IMR-90 (cell line): ENCODE results near the gene SELENOO. TPM values are rescaled to one million over a fixed set of nuclear protein-coding genes. Genes with fewer than 3 reads are reported as not detected.

Experiments used
- ATAC-seq: fragments of 200-7000 bp; cut with Tn5 transposase; 2 replicates; pipeline ENCODE4 v1.9.1; 2020; ENCODE audit warnings: low read depth, mild to moderate bottlenecking, moderate library complexity
- BruUV-seq: library from RNA; stranded (reverse); fragments of 400-500 nt; replicated peaks from 2 replicates; lab custom pipeline; 2021; lab: Mats Ljungman, UMichigan
- CTCF ChIA-PET: fragments of 300-600 bp; formaldehyde crosslinking; extraction: SDS; loops from one replicate; lab custom pipeline; 2021; ENCODE audit warnings: antibody characterized with exemption; lab: Yijun Ruan, JAX
- POLR2A ChIA-PET: fragments of 300-600 bp; sonication (Branson Sonifier 250); formaldehyde crosslinking; loops from one replicate; lab custom pipeline; 2022; ENCODE audit warnings: antibody characterized with exemption; ENCODE audit not compliant: unreplicated experiment; lab: Charles Lee
- DNase-seq: peaks from one replicate; pipeline ENCODE4 v3.0.0; 2013
- H2AFZ ChIP-seq: replicated peaks from 2 replicates; pipeline ENCODE3; 2013; ENCODE audit warnings: low read length, mild to moderate bottlenecking; ENCODE audit not compliant: poor library complexity
- H2AK5ac ChIP-seq: 2 replicates; pipeline ENCODE4 v1.6.1; 2013; ENCODE audit warnings: low read depth, low read length, inconsistent platforms
- H2AK9ac ChIP-seq: replicated peaks from 2 replicates; pipeline ENCODE3; 2013; ENCODE audit warnings: mild to moderate bottlenecking, low read depth, low read length, moderate library complexity; ENCODE audit not compliant: poor library complexity
- H2BK120ac ChIP-seq: 2 replicates; pipeline ENCODE4 v1.6.1; 2013; ENCODE audit warnings: low read depth, low read length, inconsistent platforms
- H2BK15ac ChIP-seq: 3 replicates; pipeline ENCODE4 v1.6.1; 2013; ENCODE audit warnings: low read depth, low read length, inconsistent platforms
- H2BK20ac ChIP-seq: 2 replicates; pipeline ENCODE4 v1.6.1; 2013; ENCODE audit warnings: low read depth, mild to moderate bottlenecking, inconsistent platforms, low read length, moderate library complexity
- H2BK5ac ChIP-seq: 2 replicates; pipeline ENCODE4 v1.6.1; 2013; ENCODE audit warnings: mild to moderate bottlenecking, low read depth, low read length, inconsistent platforms; ENCODE audit not compliant: poor library complexity, severe bottlenecking
- H3K14ac ChIP-seq: replicated peaks from 2 replicates; pipeline ENCODE4 v1.6.1; 2013; ENCODE audit warnings: low read depth, low read length, inconsistent platforms
- H3K18ac ChIP-seq: 2 replicates; pipeline ENCODE4 v1.6.1; 2013; ENCODE audit warnings: low read depth, low read length, control low read depth
- H3K23ac ChIP-seq: 2 replicates; pipeline ENCODE4 v1.6.1; 2013; ENCODE audit warnings: low read depth, low read length, inconsistent platforms
- H3K27ac ChIP-seq: 2 replicates; pipeline ENCODE4 v1.5.1; 2013; ENCODE audit warnings: mild to moderate bottlenecking, control low read depth, low read length; ENCODE audit not compliant: insufficient read depth
- H3K27me3 ChIP-seq: 2 replicates; pipeline ENCODE4 v1.6.1; 2013; ENCODE audit warnings: low read length; ENCODE audit not compliant: control insufficient read depth, insufficient read depth
- H3K36me3 ChIP-seq: 2 replicates; pipeline ENCODE4 v1.6.1; 2013; ENCODE audit warnings: low read length, mixed read lengths; ENCODE audit not compliant: control insufficient read depth, insufficient read depth
- H3K4ac ChIP-seq: 2 replicates; pipeline ENCODE4 v1.6.1; 2013; ENCODE audit warnings: low read depth, low read length, inconsistent platforms
- H3K4me1 ChIP-seq: 2 replicates; pipeline ENCODE4 v1.6.1; 2013; ENCODE audit warnings: low read length, mixed read lengths; ENCODE audit not compliant: control insufficient read depth, insufficient read depth
- H3K4me2 ChIP-seq: 2 replicates; pipeline ENCODE4 v1.6.1; 2013; ENCODE audit warnings: low read depth, mild to moderate bottlenecking, control low read depth, low read length, moderate library complexity
- H3K4me3 ChIP-seq: 2 replicates; pipeline ENCODE4 v1.5.1; 2013; ENCODE audit warnings: low read depth, mild to moderate bottlenecking, control low read depth, low read length, moderate library complexity; ENCODE audit not compliant: insufficient read depth
- H3K56ac ChIP-seq: 2 replicates; pipeline ENCODE4 v1.6.1; 2013; ENCODE audit warnings: low read length, inconsistent platforms; ENCODE audit not compliant: insufficient read depth; ENCODE audit errors: extremely low read depth
- H3K79me1 ChIP-seq, 2 experiments: 2 replicates each; pipeline ENCODE4 v1.6.1; 2013; ENCODE audit warnings: low read length in 2 of 2, inconsistent platforms in 1 of 2, low read depth in 1 of 2
- H3K9ac ChIP-seq: 2 replicates; pipeline ENCODE4 v1.6.1; 2013; ENCODE audit warnings: low read depth, low read length, control low read depth
- H3K9me1 ChIP-seq: 2 replicates; pipeline ENCODE4 v1.6.1; 2013; ENCODE audit warnings: low read length, inconsistent platforms; ENCODE audit not compliant: insufficient read depth
- H3K9me3 ChIP-seq: 2 replicates; pipeline ENCODE4 v1.6.1; 2013; ENCODE audit warnings: low read length; ENCODE audit not compliant: control insufficient read depth, insufficient read depth
- H4K20me1 ChIP-seq: 2 replicates; pipeline ENCODE4 v1.6.1; 2013; ENCODE audit warnings: low read length, inconsistent platforms; ENCODE audit not compliant: insufficient read depth
- H4K5ac ChIP-seq: 2 replicates; pipeline ENCODE4 v1.6.1; 2013; ENCODE audit warnings: mild to moderate bottlenecking, low read depth, low read length, control low read depth
- H4K8ac ChIP-seq, 2 experiments: 2 replicates each; pipeline ENCODE4 v1.6.1; 2013; ENCODE audit warnings: low read depth in 2 of 2, low read length in 2 of 2, control low read depth in 1 of 2, inconsistent platforms in 1 of 2
- H4K91ac ChIP-seq: 2 replicates; pipeline ENCODE4 v1.6.1; 2013; ENCODE audit warnings: low read depth, low read length, inconsistent platforms; ENCODE audit not compliant: insufficient read depth
- BHLHE40 ChIP-seq: fragments of 150-350 bp; IDR thresholded peaks from 2 replicates; pipeline ENCODE4 v1.6.1; 2016; ENCODE audit warnings: mild to moderate bottlenecking, low read depth, low read length
- CEBPB ChIP-seq: IDR thresholded peaks from 2 replicates; pipeline ENCODE4 v1.6.1; 2012; ENCODE audit warnings: low read depth, low read length, improper control_type of control experiment
- CHD1 ChIP-seq: IDR thresholded peaks from 2 replicates; pipeline ENCODE4 v1.6.1; 2012; ENCODE audit warnings: low read depth, low read length, improper control_type of control experiment
- CTCF ChIP-seq: conservative IDR thresholded peaks from 2 replicates; pipeline ENCODE4 v1.5.1; 2012; ENCODE audit warnings: mild to moderate bottlenecking, low read depth, low read length, improper control_type of control experiment
- ELK1 ChIP-seq: fragments of 150-350 bp; IDR thresholded peaks from 2 replicates; pipeline ENCODE4 v1.6.1; 2016; ENCODE audit warnings: low read depth, mild to moderate bottlenecking, low read length, moderate library complexity, borderline replicate concordance
- MAFK ChIP-seq: IDR thresholded peaks from 2 replicates; pipeline ENCODE4 v1.6.1; 2012; ENCODE audit warnings: low read depth, low read length, improper control_type of control experiment
- NFE2L2 ChIP-seq: fragments of 150-350 bp; IDR thresholded peaks from 2 replicates; pipeline ENCODE4 v1.6.1; 2016; ENCODE audit warnings: low read depth, mild to moderate bottlenecking, low read length
- RAD21 ChIP-seq: IDR thresholded peaks from 2 replicates; pipeline ENCODE4 v1.6.1; 2012; ENCODE audit warnings: low read length, improper control_type of control experiment
- RCOR1 ChIP-seq: IDR thresholded peaks from 2 replicates; pipeline ENCODE4 v1.6.1; 2012; ENCODE audit warnings: mild to moderate bottlenecking, low read length, improper control_type of control experiment; ENCODE audit not compliant: insufficient replicate concordance
- RFX5 ChIP-seq: IDR thresholded peaks from 2 replicates; pipeline ENCODE4 v1.8.0; 2012; ENCODE audit warnings: low read depth, mild to moderate bottlenecking, low read length, moderate library complexity
- SMC3 ChIP-seq: fragments of 150-350 bp; IDR thresholded peaks from 2 replicates; pipeline ENCODE4 v1.6.1; 2016; ENCODE audit warnings: low read depth, mild to moderate bottlenecking, antibody characterized with exemption, low read length, moderate library complexity
- USF2 ChIP-seq: fragments of 150-350 bp; IDR thresholded peaks from 2 replicates; pipeline ENCODE4 v1.6.1; 2017; ENCODE audit warnings: mild to moderate bottlenecking, antibody characterized with exemption, low read length, low read depth
- WGBS, 2 experiments: methylation state at CpG; one replicate each; pipeline versions ENCODE4 v1.1.5 to v1.1.7; 2013; ENCODE audit warnings: missing lambda C conversion rate in 2 of 2; ENCODE audit not compliant: insufficient read length in 1 of 2; ENCODE audit errors: extremely low coverage in 2 of 2; 5-methylcytosine and 5-hydroxymethylcytosine counted together
- dilution Hi-C: fragments of 300-500 bp; cut with HindIII; formaldehyde crosslinking; loops from one replicate; pipeline ENCODE4 v1.14.3; 2018; ENCODE audit warnings: low sequenced_read_pairs; ENCODE audit not compliant: unreplicated experiment
- in situ Hi-C: fragments of 300-500 bp; cut with MboI; formaldehyde crosslinking; loops from 3 replicates; pipeline ENCODE4 v1.14.3; 2019; ENCODE audit warnings: low sequenced_read_pairs, inconsistent platforms, mixed read lengths
- intact Hi-C: fragments of 100-400 bp; cut with micrococcal nuclease; formaldehyde crosslinking; loops from 2 replicates; pipeline ENCODE4 v1.10.0; 2022
- polyA plus RNA-seq, 3 experiments: library from polyadenylated mRNA; depleted of rRNA; stranded (reverse); fragments of >200 nt; gene quantifications; 2 replicates each; pipeline ENCODE4 v1.2.3, GENCODE V29; 2012; ENCODE audit warnings: low replicate concordance in 1 of 3
- total RNA-seq: library from RNA; depleted of rRNA; stranded (reverse); fragments of >200 nt; gene quantifications from 2 replicates; pipeline ENCODE4 v1.2.3, GENCODE V29; 2012

The SELENOO gene
- total and polyA plus RNA-seq, 2 of the 4 experiments (the other 2 are of a cell fraction): 10.4 to 21.4 TPM

GRCh38 chr22:50218153-50218995, 17.6 kb downstream of the SELENOO start:
- Histone ChIP-seq H3K4ac (no peak overlapping the region), H3K9me1 (peaks cover 6% of the 10 kb centered on the region; the same call in 1 of the 2 replicates), H2AFZ (no peak overlapping the region), H3K4me1 (no peaks in the 10 kb centered on the region), H3K23ac (no peak overlapping the region), H3K27me3 (no peaks in the 10 kb centered on the region), H3K14ac (no peak overlapping the region), H3K4me3 (no peak overlapping the region), H2BK5ac (no peak overlapping the region), H3K18ac (no peak overlapping the region), H3K4me2 (no peak overlapping the region), H4K20me1 (peaks cover 46% of the 10 kb centered on the region), H2AK9ac (no peak overlapping the region), H2AK5ac (no peak overlapping the region), H2BK120ac (no peak overlapping the region), H2BK15ac (no peak overlapping the region), H4K8ac (no peak overlapping the region), H3K56ac (no peak overlapping the region), H4K5ac (no peak overlapping the region), H3K9ac (no peak overlapping the region), H3K9me3 (no peaks in the 10 kb centered on the region), H2BK20ac (no peak overlapping the region), H3K79me1 (peaks cover 16 to 27% of the 10 kb centered on the region in 2 experiments), H4K91ac (no peak overlapping the region), H3K27ac (no peak overlapping the region), H3K36me3 (peaks cover 76% of the 10 kb centered on the region)
- 92% methylated on average over 32 of the region's 43 CpGs; no CpG with 5 or more reads in 1 of the 2 experiments for WGBS, 2 experiments
- in situ Hi-C loops (loop anchor here (25.0 kb wide), 1 partner anchor 406 kb away; no protein-coding TSS in a partner anchor), intact Hi-C loops (no loop called here), dilution Hi-C loops (no loop called here)
- ATAC-seq: no peak
- ChIA-PET POLR2A (no interaction called here), CTCF (no interaction called here)
- TF ChIP-seq CEBPB (no peak), ELK1 (no peak), MAFK (no peak), RFX5 (no peak), RCOR1 (no peak), BHLHE40 (no peak), CTCF (no peak), SMC3 (no peak), RAD21 (no peak), CHD1 (no peak), USF2 (no peak), NFE2L2 (no peak)
- no TSS peak for BruUV-seq
- DNase-seq: no peak
